VCaP (cell line): Measurements from ENCODE around the gene C1QB.

ENCODE experiments used
- H3K27ac ChIP-seq: fragments of 450-650 bp; 2 replicates; pipeline ENCODE4 v1.5.1; 2017
- TF ChIP-seq, protein P1 (sequence below): fragments of 450-650 bp; conservative IDR thresholded peaks from 2 replicates; pipeline ENCODE4 v1.5.1; 2017; ENCODE audit warnings: mild to moderate bottlenecking, moderate library complexity

Gene C1QB

DNA sequence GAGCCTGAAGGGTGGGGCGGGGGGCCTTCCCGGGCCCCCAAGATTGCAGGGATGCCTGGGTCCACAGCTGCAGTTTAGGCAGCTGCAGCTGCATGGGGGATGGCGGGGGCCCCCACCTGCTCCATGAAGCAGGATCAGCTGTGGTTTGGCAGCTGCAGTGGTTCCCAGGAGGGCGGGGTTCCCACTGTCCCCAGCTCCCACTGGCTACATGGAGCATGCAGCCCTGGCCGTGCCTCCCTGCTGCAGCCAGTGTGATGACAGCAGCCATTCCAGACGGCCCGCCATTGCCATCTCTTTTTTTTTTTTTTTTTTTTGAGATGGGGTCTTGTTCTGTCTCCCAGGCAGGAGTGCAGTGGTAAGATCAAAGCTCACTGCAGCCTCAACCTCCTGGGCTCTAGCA is 17.6 kb upstream of the C1QB start:
- TF ChIP-seq, protein P1, sequence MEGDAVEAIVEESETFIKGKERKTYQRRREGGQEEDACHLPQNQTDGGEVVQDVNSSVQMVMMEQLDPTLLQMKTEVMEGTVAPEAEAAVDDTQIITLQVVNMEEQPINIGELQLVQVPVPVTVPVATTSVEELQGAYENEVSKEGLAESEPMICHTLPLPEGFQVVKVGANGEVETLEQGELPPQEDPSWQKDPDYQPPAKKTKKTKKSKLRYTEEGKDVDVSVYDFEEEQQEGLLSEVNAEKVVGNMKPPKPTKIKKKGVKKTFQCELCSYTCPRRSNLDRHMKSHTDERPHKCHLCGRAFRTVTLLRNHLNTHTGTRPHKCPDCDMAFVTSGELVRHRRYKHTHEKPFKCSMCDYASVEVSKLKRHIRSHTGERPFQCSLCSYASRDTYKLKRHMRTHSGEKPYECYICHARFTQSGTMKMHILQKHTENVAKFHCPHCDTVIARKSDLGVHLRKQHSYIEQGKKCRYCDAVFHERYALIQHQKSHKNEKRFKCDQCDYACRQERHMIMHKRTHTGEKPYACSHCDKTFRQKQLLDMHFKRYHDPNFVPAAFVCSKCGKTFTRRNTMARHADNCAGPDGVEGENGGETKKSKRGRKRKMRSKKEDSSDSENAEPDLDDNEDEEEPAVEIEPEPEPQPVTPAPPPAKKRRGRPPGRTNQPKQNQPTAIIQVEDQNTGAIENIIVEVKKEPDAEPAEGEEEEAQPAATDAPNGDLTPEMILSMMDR = no peak
- no peak overlapping the region for H3K27ac ChIP-seq

DNA sequence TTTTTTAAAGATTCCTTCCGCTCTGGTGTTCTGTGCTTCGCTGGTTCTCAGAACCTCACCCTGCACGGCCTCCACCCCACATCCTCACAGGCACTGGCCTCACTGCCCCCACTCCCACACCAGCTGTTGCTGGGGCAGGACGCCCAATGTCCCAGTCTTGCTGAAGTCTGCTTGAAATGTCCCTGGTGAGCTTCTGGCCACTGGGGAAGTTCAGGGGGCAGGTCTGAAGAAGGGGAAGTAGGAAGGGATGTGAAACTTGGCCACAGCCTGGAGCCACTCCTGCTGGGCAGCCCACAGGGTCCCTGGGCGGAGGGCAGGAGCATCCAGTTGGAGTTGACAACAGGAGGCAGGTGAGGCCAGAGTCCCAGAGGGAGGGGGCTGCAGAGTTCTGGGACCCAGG is 16.7 kb upstream of the C1QB start, which contains the start of gene C1QA:
Gene C1QA, plus strand, starts transcription at position 276 of the 400 bp plus-strand sequence. CDS start 989 bp downstream, outside the sequence.
- H3K27ac ChIP-seq = no peak within 1 kb of the TSS

DNA sequence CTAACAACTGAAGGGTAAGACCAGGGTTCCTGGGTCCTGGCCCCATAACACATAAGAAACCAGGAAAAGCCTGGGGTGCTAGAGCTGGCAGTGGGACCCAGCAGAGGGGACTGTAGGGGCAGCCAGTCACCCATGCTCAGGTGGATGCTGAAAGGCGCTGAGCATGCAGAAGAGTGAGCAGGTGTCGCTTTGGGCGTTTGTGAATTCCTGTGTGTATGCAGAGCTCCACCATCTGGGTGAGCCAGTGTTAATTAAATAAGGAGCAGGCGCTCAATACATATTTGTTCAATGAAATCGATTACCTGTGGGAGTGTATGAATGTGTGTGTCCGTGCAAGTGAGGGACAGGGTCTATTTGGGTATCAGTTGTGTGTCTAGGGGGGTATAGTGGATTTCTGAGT is 16.1 kb upstream of the C1QB start:
- H3K27ac ChIP-seq = no peak overlapping the region

More for the DNA sequence above, 16.7 kb upstream of the C1QB start, which contains the start of gene C1QA:
- TF ChIP-seq, protein P1 = no peak

DNA sequence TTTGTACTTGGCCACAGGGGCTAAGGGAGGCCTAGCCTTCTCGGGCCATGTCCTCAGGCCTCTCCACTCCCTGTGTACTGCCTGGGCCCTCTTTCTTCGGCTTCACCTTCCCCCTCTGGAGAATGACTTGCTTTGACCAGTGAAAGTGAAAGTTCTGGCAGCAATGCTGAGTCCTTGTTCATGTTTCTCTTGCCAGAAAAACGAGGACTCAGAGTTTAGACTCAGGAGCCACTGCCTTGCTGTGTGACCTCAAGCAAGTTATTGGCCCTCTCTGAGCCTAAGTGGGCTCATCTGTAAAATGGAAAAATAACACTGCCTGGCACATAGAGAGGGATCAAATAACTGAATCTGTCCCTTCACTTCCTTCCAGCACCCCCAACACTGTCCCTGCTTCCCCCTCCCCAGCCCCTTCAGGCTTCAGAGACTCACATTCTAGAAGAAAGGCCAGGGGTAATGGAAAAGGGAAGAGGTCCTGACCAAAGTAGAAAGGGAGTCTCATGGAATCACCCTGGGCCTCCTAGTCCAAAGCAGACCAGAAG is 15.1 kb upstream of the C1QB start:
- no peak overlapping the region for H3K27ac ChIP-seq
- TF ChIP-seq, protein P1 = no peak

More for the DNA sequence above, 16.1 kb upstream of the C1QB start:
- TF ChIP-seq, protein P1 = no peak; the same call in 1 of the 2 replicates

DNA sequence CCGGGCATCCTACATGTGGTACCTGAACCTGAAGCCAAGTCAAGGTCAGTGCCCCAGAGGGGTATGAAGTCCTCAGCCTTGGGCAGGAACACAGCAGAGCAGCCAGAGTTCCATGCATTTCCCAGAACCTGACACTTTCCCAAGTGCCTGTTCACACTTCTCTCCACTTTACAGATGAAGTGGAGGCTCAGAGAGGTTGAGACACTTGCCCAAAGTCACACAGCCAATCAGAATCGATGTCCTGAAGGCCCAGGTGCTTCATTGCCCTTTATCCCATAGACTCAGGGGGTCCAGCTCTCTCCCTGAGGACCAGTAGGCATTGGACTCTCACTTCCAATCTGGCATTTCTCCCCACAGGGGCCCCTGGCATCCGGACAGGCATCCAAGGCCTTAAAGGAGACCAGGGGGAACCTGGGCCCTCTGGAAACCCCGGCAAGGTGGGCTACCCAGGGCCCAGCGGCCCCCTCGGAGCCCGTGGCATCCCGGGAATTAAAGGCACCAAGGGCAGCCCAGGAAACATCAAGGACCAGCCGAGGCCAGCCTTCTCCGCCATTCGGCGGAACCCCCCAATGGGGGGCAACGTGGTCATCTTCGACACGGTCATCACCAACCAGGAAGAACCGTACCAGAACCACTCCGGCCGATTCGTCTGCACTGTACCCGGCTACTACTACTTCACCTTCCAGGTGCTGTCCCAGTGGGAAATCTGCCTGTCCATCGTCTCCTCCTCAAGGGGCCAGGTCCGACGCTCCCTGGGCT is 14.4 kb upstream of the C1QB start:
- no peak overlapping the region for H3K27ac ChIP-seq
- TF ChIP-seq, protein P1 = no peak

DNA sequence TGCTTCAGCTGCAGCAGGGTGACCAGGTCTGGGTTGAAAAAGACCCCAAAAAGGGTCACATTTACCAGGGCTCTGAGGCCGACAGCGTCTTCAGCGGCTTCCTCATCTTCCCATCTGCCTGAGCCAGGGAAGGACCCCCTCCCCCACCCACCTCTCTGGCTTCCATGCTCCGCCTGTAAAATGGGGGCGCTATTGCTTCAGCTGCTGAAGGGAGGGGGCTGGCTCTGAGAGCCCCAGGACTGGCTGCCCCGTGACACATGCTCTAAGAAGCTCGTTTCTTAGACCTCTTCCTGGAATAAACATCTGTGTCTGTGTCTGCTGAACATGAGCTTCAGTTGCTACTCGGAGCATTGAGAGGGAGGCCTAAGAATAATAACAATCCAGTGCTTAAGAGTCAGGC is 13.8 kb upstream of the C1QB start:
- TF ChIP-seq, protein P1 = no peak
- no peak overlapping the region for H3K27ac ChIP-seq

DNA sequence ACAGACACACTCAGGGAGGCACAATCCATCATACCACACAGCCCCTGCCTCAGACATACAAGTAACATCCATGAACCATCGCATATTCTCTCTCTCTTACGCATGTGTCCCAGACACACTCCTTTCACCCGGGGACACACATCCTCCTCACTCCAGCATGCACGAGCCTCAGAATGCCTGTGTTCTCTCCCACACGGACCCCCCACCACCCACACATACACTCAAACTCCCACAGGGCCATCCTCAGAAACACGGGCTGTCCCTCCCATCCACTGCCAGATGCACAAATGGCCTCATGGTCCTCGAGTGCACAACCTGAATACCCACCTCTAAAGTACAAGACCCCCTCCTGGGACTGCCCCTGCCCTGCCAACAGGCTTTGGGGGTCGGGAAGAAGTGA is 11.8 kb upstream of the C1QB start:
- no peak overlapping the region for H3K27ac ChIP-seq
- TF ChIP-seq, protein P1 = no peak
